ENCODE measurements around the gene VPS54. TPM values are rescaled to one million over a fixed set of nuclear protein-coding genes. Genes with fewer than 3 reads are reported as not detected.

VPS54 gene
- total RNA-seq, 2 donors from 2014 or later = 17.8 to 22.8 TPM

GRCh38 chr2:63894167-63894566 is 125.1 kb downstream of the VPS54 start:
- WGBS, 2 donors = 86 to 100% methylated on average over 1 of the region's 1 CpG
- Histone ChIP-seq H3K4me1 (peaks cover 11% of the 10 kb centered on the region), H3K9me3 (no peaks in the 10 kb centered on the region), H3K27me3 (no peaks in the 10 kb centered on the region), H3K4me3 (no peak overlapping the region), H3K27ac (no peak overlapping the region), H3K36me3 (replicated peaks in 1 of 2; ENCODE audit: insufficient read depth in 1 of 2, low read depth in 2 of 2) (peaks cover 0 to 8% of the 10 kb centered on the region in 2 donors)
- intact Hi-C loops (cut with DNase I) = no loop called here
- ATAC-seq (no peak), DNase-seq (no peak)
- TF ChIP-seq CTCF (IDR thresholded peaks at IDR 0.05) (no peak), POLR2A (IDR thresholded peaks at IDR 0.05) (no peak)

- Histone ChIP-seq H3K4me1 (peaks cover 19% of the 10 kb centered on the region), H3K9me3 (no peaks in the 10 kb centered on the region), H3K4me3 (no peak overlapping the region), H3K27me3 (no peaks in the 10 kb centered on the region), H3K36me3 (replicated peaks in 1 of 2; ENCODE audit: insufficient read depth in 1 of 2, low read depth in 2 of 2) (peaks cover 0 to 8% of the 10 kb centered on the region in 2 donors), H3K27ac (no peak overlapping the region)
- intact Hi-C loops (cut with DNase I) = no loop called here
- ATAC-seq = no peak
- no peak for DNase-seq
- TF ChIP-seq POLR2A (IDR thresholded peaks at IDR 0.05) (no peak), CTCF (IDR thresholded peaks at IDR 0.05) (no peak)
- 89 to 90% methylated on average over 2 of the region's 2 CpGs for WGBS, 2 donors
These were observed 126.1 kb downstream of the VPS54 start for GRCh38 chr2:63893163-63893562.

- peaks cover 3 to 11% of the 10 kb centered on the region in 2 donors for H3K36me3 ChIP-seq (replicated peaks in 1 of 2; ENCODE audit: insufficient read depth in 1 of 2, low read depth in 2 of 2)
- intact Hi-C loops (cut with DNase I) = no loop called here
- H3K4me3 ChIP-seq = no peak overlapping the region
- DNase-seq (no peak), ATAC-seq (no peak)
- WGBS, 2 donors = 42 to 52% methylated on average over 1 of the region's 1 CpG
- H3K9me3 ChIP-seq = no peaks in the 10 kb centered on the region
- no peak for TF ChIP-seq POLR2A (IDR thresholded peaks at IDR 0.05)
- H3K27me3 ChIP-seq = no peaks in the 10 kb centered on the region
- H3K27ac ChIP-seq = peak overlapping the region in 2 of 4 donors; percentile 1 to 9
- peaks cover 19% of the 10 kb centered on the region for H3K4me1 ChIP-seq
These were observed 127.7 kb downstream of the VPS54 start for GRCh38 chr2:63891488-63892030.

GRCh38 chr2:63890678-63891077 is 128.6 kb downstream of the VPS54 start:
- Histone ChIP-seq H3K36me3 (replicated peaks in 1 of 2; ENCODE audit: insufficient read depth in 1 of 2, low read depth in 2 of 2) (peaks cover 3 to 13% of the 10 kb centered on the region in 2 donors), H3K27me3 (no peaks in the 10 kb centered on the region), H3K9me3 (no peaks in the 10 kb centered on the region), H3K4me3 (no peak overlapping the region), H3K27ac (no peak overlapping the region), H3K4me1 (peaks cover 19% of the 10 kb centered on the region)
- ATAC-seq (no peak), DNase-seq (no peak)
- TF ChIP-seq CTCF (IDR thresholded peaks at IDR 0.05) (no peak), POLR2A (IDR thresholded peaks at IDR 0.05) (no peak)
- intact Hi-C loops (cut with DNase I) = no loop called here
- WGBS, 2 donors = 64 to 66% methylated on average over 2 of the region's 2 CpGs

GRCh38 chr2:63888490-63889402 is 130.5 kb downstream of the VPS54 start:
- DNase-seq (peak; percentile 47 to 67 (median 50)), ATAC-seq (peak; percentile 79)

More at GRCh38 chr2:63888490-63889402, 130.5 kb downstream of the VPS54 start:
- peak; percentile 56 to 79 (median 77) for TF ChIP-seq CTCF (IDR thresholded peaks at IDR 0.05)
- no peak for TF ChIP-seq POLR2A (IDR thresholded peaks at IDR 0.05)
- Histone ChIP-seq H3K36me3 (replicated peaks in 1 of 2; ENCODE audit: insufficient read depth in 1 of 2, low read depth in 2 of 2) (peaks cover 3 to 13% of the 10 kb centered on the region in 2 donors), H3K27me3 (no peaks in the 10 kb centered on the region), H3K27ac (no peak overlapping the region), H3K4me3 (no peak overlapping the region), H3K4me1 (peaks cover 19% of the 10 kb centered on the region), H3K9me3 (no peaks in the 10 kb centered on the region)
- 71 to 73% methylated on average over 6 of the region's 6 CpGs for WGBS, 2 donors
- intact Hi-C loops (cut with DNase I) = no loop called here
